Neural progenitor cell (in vitro differentiated cells): Measurements from ENCODE around the gene GPBP1. TPM values are rescaled to one million over a fixed set of nuclear protein-coding genes. Genes with fewer than 3 reads are reported as not detected.

ENCODE experiments used
- DNase-seq: peaks from one replicate; pipeline ENCODE4 v3.0.0-alpha.2; 2016; ENCODE audit warnings: low spot score
- H2AFZ ChIP-seq: fragments of 200-600 bp; sonication (generic); replicated peaks from 2 replicates; pipeline ENCODE4 v1.6.1; 2016; ENCODE audit warnings: antibody characterized with exemption
- H3F3A ChIP-seq: fragments of 200-600 bp; sonication (generic); 2 replicates; pipeline ENCODE4 v1.6.1; 2016; ENCODE audit warnings: antibody characterized with exemption, low read depth
- H3K27ac ChIP-seq: fragments of 200-600 bp; sonication (generic); 2 replicates; pipeline ENCODE4 v1.5.1; 2016; ENCODE audit warnings: mild to moderate bottlenecking
- H3K27me3 ChIP-seq: fragments of 200-600 bp; sonication (generic); 2 replicates; pipeline ENCODE4 v1.6.1; 2016; ENCODE audit warnings: mild to moderate bottlenecking, moderate library complexity
- H3K36me3 ChIP-seq: fragments of 200-600 bp; sonication (generic); 2 replicates; pipeline ENCODE4 v1.5.1; 2016
- H3K4me1 ChIP-seq: fragments of 200-600 bp; sonication (generic); 2 replicates; pipeline ENCODE4 v1.6.1; 2016; ENCODE audit warnings: mixed run types
- H3K4me2 ChIP-seq: fragments of 200-600 bp; sonication (generic); 2 replicates; pipeline ENCODE4 v1.6.1; 2016
- H3K4me3 ChIP-seq: fragments of 200-600 bp; sonication (generic); 2 replicates; pipeline ENCODE4 v1.5.1; 2016
- H3K79me2 ChIP-seq: fragments of 200-600 bp; sonication (generic); 2 replicates; pipeline ENCODE4 v1.6.1; 2016; ENCODE audit warnings: low read depth
- H3K9ac ChIP-seq: fragments of 200-600 bp; sonication (generic); 2 replicates; pipeline ENCODE4 v1.6.1; 2016
- H3K9me3 ChIP-seq: fragments of 200-600 bp; sonication (generic); 2 replicates; pipeline ENCODE4 v1.5.1; 2016; ENCODE audit warnings: low read depth
- H4K20me1 ChIP-seq: fragments of 200-600 bp; sonication (generic); 2 replicates; pipeline ENCODE4 v1.6.1; 2016; ENCODE audit warnings: low read depth
- H3K27ac Mint-ChIP-seq: 3 replicates; pipeline ENCODE4 v1.8.0; 2021; ENCODE audit warnings: mixed read lengths
- H3K27me3 Mint-ChIP-seq: 2 replicates; pipeline ENCODE4 v1.8.0; 2022; ENCODE audit warnings: low read depth, mild to moderate bottlenecking, inconsistent platforms, moderate library complexity, mixed read lengths; ENCODE audit not compliant: insufficient read depth
- H3K36me3 Mint-ChIP-seq: 3 replicates; pipeline ENCODE4 v1.8.0; 2021; ENCODE audit warnings: mixed read lengths
- H3K4me1 Mint-ChIP-seq: 3 replicates; pipeline ENCODE4 v1.8.0; 2021; ENCODE audit warnings: mixed read lengths
- H3K4me3 Mint-ChIP-seq: 3 replicates; pipeline ENCODE4 v1.8.0; 2021; ENCODE audit warnings: mild to moderate bottlenecking, moderate library complexity, mixed read lengths
- H3K9me3 Mint-ChIP-seq: 3 replicates; pipeline ENCODE4 v1.8.0; 2020; ENCODE audit warnings: mixed read lengths
- EZH2 ChIP-seq: fragments of 200-600 bp; sonication (generic); IDR thresholded peaks from 2 replicates; pipeline ENCODE4 v1.6.1; 2017; ENCODE audit warnings: antibody characterized with exemption, mild to moderate bottlenecking, moderate library complexity
- EZH2phosphoT487 ChIP-seq: fragments of 200-600 bp; sonication (generic); IDR thresholded peaks from 2 replicates; pipeline ENCODE4 v1.6.1; 2017; ENCODE audit warnings: antibody characterized with exemption
- total RNA-seq: library from RNA; depleted of rRNA; stranded (reverse); fragments of >200 nt; gene quantifications from 2 replicates; pipeline ENCODE4 v1.2.3, GENCODE V29; 2015; ENCODE audit warnings: low replicate concordance
- TF ChIP-seq, protein P1 (sequence below): fragments of 200-600 bp; sonication (generic); IDR thresholded peaks from 2 replicates; pipeline ENCODE4 v1.5.1; 2017; ENCODE audit warnings: antibody characterized with exemption, mild to moderate bottlenecking

GPBP1 gene
- total RNA-seq, 1 donor from 2014 or later: 321 TPM

DNA sequence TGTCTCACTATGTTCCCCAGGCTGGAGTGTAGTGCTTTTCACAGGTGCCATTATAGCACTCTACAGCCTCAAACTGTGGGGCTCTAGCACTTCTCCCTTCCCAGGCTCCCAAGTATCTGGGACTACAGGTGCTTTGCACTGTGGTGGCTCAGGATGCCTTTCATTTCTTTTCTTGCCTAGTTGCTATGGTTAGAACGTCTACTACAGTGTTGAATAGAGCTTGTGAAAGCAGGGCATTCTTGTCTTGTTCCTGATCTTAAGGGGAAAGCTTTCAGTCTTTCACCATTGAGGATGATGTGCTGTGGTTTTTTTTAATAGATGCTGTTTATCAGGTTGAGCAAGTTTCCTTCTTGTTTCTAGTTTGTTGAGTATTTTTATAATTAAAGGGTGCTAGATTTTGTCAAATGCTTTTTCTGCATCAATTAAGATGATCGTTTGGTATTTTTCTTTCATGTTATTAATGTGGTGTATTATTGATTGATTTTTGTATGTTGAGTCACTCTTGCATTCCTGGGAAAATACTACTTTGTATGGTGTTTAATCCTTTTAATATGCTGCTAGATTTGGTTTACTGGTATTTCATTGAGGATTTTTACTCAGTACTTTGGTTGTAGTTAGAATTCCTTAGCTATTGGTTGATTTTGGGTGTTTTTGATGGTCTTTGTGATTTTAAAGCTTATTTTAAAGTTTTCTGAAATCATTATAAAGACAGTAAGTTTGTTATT is 35.6 kb downstream of the GPBP1 start:
- H3K4me3 ChIP-seq: no peak overlapping the region
- no peaks in the 10 kb centered on the region for H3F3A ChIP-seq
- H3K4me1 Mint-ChIP-seq: no peaks in the 10 kb centered on the region

DNA sequence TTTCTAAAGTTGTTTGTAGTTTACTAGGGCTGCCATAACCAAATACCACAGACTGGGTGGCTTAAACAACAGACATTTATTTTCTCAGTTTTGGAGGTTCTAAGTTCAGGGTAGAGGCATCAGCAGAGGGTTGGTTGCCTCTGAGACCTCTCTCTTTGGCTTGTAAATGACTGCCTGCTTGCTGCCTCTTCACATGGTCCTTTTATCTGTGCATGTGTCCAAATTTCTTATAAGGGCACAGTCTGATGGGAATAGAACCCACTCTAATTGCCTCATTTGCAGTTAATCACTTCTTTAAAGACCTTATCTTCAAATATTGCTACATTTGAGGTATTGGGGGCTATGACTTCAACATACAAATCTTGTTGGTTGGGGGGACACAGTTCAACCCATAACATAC is 36.8 kb downstream of the GPBP1 start:
- Histone ChIP-seq H2AFZ (no peak overlapping the region), H3K4me3 (no peak overlapping the region), H3K9ac (no peak overlapping the region), H3K4me2 (no peak overlapping the region), H4K20me1 (peaks cover 80% of the 10 kb centered on the region), H3K27ac (peak overlapping the region; percentile 27), H3K27me3 (no peaks in the 10 kb centered on the region), H3K36me3 (peaks cover 10% of the 10 kb centered on the region), H3F3A (no peaks in the 10 kb centered on the region), H3K79me2 (peaks cover 100% of the 10 kb centered on the region), H3K4me1 (peaks cover 6% of the 10 kb centered on the region), H3K9me3 (peaks cover 7% of the 10 kb centered on the region)
- Mint-ChIP-seq H3K4me3 (no peak overlapping the region), H3K36me3 (peaks cover 54% of the 10 kb centered on the region), H3K27ac (no peak overlapping the region), H3K27me3 (peaks cover 2% of the 10 kb centered on the region), H3K9me3 (peaks cover 28% of the 10 kb centered on the region), H3K4me1 (no peaks in the 10 kb centered on the region)
- no peak for DNase-seq
- TF ChIP-seq, protein P1, sequence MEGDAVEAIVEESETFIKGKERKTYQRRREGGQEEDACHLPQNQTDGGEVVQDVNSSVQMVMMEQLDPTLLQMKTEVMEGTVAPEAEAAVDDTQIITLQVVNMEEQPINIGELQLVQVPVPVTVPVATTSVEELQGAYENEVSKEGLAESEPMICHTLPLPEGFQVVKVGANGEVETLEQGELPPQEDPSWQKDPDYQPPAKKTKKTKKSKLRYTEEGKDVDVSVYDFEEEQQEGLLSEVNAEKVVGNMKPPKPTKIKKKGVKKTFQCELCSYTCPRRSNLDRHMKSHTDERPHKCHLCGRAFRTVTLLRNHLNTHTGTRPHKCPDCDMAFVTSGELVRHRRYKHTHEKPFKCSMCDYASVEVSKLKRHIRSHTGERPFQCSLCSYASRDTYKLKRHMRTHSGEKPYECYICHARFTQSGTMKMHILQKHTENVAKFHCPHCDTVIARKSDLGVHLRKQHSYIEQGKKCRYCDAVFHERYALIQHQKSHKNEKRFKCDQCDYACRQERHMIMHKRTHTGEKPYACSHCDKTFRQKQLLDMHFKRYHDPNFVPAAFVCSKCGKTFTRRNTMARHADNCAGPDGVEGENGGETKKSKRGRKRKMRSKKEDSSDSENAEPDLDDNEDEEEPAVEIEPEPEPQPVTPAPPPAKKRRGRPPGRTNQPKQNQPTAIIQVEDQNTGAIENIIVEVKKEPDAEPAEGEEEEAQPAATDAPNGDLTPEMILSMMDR: no peak
- TF ChIP-seq EZH2 (no peak), EZH2phosphoT487 (no peak)

More for the DNA sequence above, 35.6 kb downstream of the GPBP1 start:
- Mint-ChIP-seq H3K9me3 (peaks cover 30% of the 10 kb centered on the region), H3K27ac (no peak overlapping the region), H3K27me3 (peaks cover 2% of the 10 kb centered on the region), H3K36me3 (peaks cover 53% of the 10 kb centered on the region), H3K4me3 (no peak overlapping the region)
- Histone ChIP-seq H2AFZ (no peak overlapping the region), H3K4me1 (peaks cover 6% of the 10 kb centered on the region), H3K4me2 (no peak overlapping the region), H3K36me3 (peaks cover 10% of the 10 kb centered on the region), H4K20me1 (peaks cover 79% of the 10 kb centered on the region), H3K27ac (no peak overlapping the region), H3K9me3 (peaks cover 7% of the 10 kb centered on the region), H3K27me3 (no peaks in the 10 kb centered on the region), H3K9ac (no peak overlapping the region), H3K79me2 (peaks cover 100% of the 10 kb centered on the region)
- DNase-seq: peak; percentile 6
- TF ChIP-seq EZH2: no peak
- no peak for TF ChIP-seq EZH2phosphoT487
- TF ChIP-seq, protein P1: no peak

DNA sequence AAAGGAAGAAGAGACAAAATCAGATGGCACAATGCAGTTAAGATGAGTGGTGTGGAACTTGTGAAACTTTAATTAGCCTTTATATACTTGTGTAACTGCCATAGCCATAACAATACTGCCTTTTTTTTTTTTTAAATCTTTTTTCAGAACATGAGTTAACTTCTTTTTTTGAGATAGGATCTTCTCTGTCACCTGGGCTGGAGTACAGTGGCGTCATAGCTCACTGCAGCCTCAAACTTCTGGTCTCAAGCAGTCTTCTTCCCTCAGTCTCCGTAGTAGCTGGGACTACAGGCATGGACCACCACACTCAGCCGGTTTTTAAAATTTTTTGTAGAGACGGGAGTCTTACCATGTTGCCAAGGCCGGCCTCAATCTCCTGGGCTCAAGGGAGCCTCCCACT is 37.2 kb downstream of the GPBP1 start:
- peaks cover 28% of the 10 kb centered on the region for H3K9me3 Mint-ChIP-seq
- no peaks in the 10 kb centered on the region for H3K4me1 Mint-ChIP-seq
- TF ChIP-seq EZH2phosphoT487 (no peak), EZH2 (no peak)
- TF ChIP-seq, protein P1: no peak
- H3K9ac ChIP-seq: no peak overlapping the region
- H3K27me3 ChIP-seq: no peaks in the 10 kb centered on the region
- peaks cover 57% of the 10 kb centered on the region for H3K36me3 Mint-ChIP-seq
- peaks cover 7% of the 10 kb centered on the region for H3K9me3 ChIP-seq
- H3K27ac Mint-ChIP-seq: no peak overlapping the region
- H3F3A ChIP-seq: no peaks in the 10 kb centered on the region
- no peak overlapping the region for H3K4me3 Mint-ChIP-seq
- peaks cover 10% of the 10 kb centered on the region for H3K36me3 ChIP-seq
- peaks cover 2% of the 10 kb centered on the region for H3K27me3 Mint-ChIP-seq
- no peak overlapping the region for H3K4me3 ChIP-seq
- H3K79me2 ChIP-seq: peaks cover 100% of the 10 kb centered on the region
- H3K27ac ChIP-seq: peak overlapping the region; percentile 27
- H2AFZ ChIP-seq: no peak overlapping the region
- H3K4me2 ChIP-seq: no peak overlapping the region
- H4K20me1 ChIP-seq: peaks cover 80% of the 10 kb centered on the region
- no peak for DNase-seq
- H3K4me1 ChIP-seq: peaks cover 6% of the 10 kb centered on the region
